Liver (tissue), 9 donors: ENCODE measurements around the gene ENOX1. TPM values are rescaled to one million over a fixed set of nuclear protein-coding genes. Genes with fewer than 3 reads are reported as not detected.

Experiments
- DNase-seq: peaks from one replicate; pipeline ENCODE4 v3.0.0-alpha.2; 2017; ENCODE audit warnings: low spot score
- H3K27ac ChIP-seq, 2 donors: one replicate each; pipeline ENCODE4 v1.7.0; 2013; ENCODE audit warnings: inconsistent platforms in 2 of 2, low read length in 2 of 2, control low read depth in 1 of 2, low read depth in 1 of 2, mild to moderate bottlenecking in 1 of 2
- H3K27me3 ChIP-seq, 4 donors: one replicate each; pipeline versions ENCODE4 v1.6.1 to v1.7.0; 2013; ENCODE audit warnings: low read length in 3 of 4, inconsistent platforms in 1 of 4, mild to moderate bottlenecking in 1 of 4, moderate library complexity in 1 of 4; ENCODE audit not compliant: control insufficient read depth in 4 of 4, insufficient read depth in 4 of 4
- H3K36me3 ChIP-seq, 4 donors: one replicate each; pipeline versions ENCODE4 v1.6.1 to v1.7.0; 2013; ENCODE audit warnings: low read length in 3 of 4, mild to moderate bottlenecking in 3 of 4, low read depth in 1 of 4, moderate library complexity in 1 of 4; ENCODE audit not compliant: control insufficient read depth in 4 of 4, insufficient read depth in 3 of 4
- H3K4me1 ChIP-seq, 4 donors: one replicate each; pipeline versions ENCODE4 v1.6.1 to v1.7.0; 2013; ENCODE audit warnings: low read length in 3 of 4, mild to moderate bottlenecking in 3 of 4, moderate library complexity in 1 of 4; ENCODE audit not compliant: control insufficient read depth in 4 of 4, insufficient read depth in 4 of 4
- H3K4me3 ChIP-seq, 3 donors: one replicate each; pipeline versions ENCODE4 v1.6.1 to v1.7.0; 2013; ENCODE audit warnings: low read length in 3 of 3, control low read depth in 1 of 3, low read depth in 1 of 3, mild to moderate bottlenecking in 1 of 3
- H3K9ac ChIP-seq, 2 donors: one replicate each; pipeline ENCODE4 v1.7.0; 2013; ENCODE audit warnings: low read length in 2 of 2, mild to moderate bottlenecking in 2 of 2, moderate library complexity in 2 of 2, control low read depth in 1 of 2, low read depth in 1 of 2
- H3K9me3 ChIP-seq, 4 donors: one replicate each; pipeline versions ENCODE4 v1.6.1 to v1.7.0; 2013; ENCODE audit warnings: low read length in 3 of 4; ENCODE audit not compliant: control insufficient read depth in 4 of 4
- EGR1 ChIP-seq, 2 donors: IDR thresholded peaks; 2 replicates each; pipeline ENCODE4 v1.6.1; 2016 to 2018; ENCODE audit warnings: antibody characterized with exemption in 2 of 2, low read depth in 2 of 2
- FOXA1 ChIP-seq: IDR thresholded peaks from 2 replicates; pipeline ENCODE4 v1.6.1; 2016; ENCODE audit warnings: antibody characterized with exemption
- FOXA2 ChIP-seq: IDR thresholded peaks from 2 replicates; pipeline ENCODE4 v1.6.1; 2016; ENCODE audit warnings: antibody characterized with exemption
- HNF4A ChIP-seq, 2 donors: conservative IDR thresholded peaks; 2 replicates each; pipeline ENCODE4 v1.6.1; 2016; ENCODE audit warnings: antibody characterized with exemption in 2 of 2, mild to moderate bottlenecking in 2 of 2
- HNF4G ChIP-seq: IDR thresholded peaks from 2 replicates; pipeline ENCODE4 v1.6.1; 2016; ENCODE audit warnings: antibody characterized with exemption
- JUND ChIP-seq, 2 donors: IDR thresholded peaks; 2 replicates each; pipeline ENCODE4 v1.6.1; 2016; ENCODE audit warnings: antibody characterized with exemption in 2 of 2
- NR2F2 ChIP-seq: IDR thresholded peaks from 2 replicates; pipeline ENCODE4 v1.6.1; 2016; ENCODE audit warnings: antibody characterized with exemption
- RAD21 ChIP-seq, 2 donors: IDR thresholded peaks; 2 replicates each; pipeline ENCODE4 v1.6.1; 2016; ENCODE audit warnings: antibody characterized with exemption in 2 of 2, mild to moderate bottlenecking in 2 of 2
- RXRA ChIP-seq, 2 donors: IDR thresholded peaks; 2 replicates each; pipeline ENCODE4 v1.6.1; 2017 to 2018; ENCODE audit warnings: antibody characterized with exemption in 2 of 2, mild to moderate bottlenecking in 1 of 2
- SP1 ChIP-seq: IDR thresholded peaks from 2 replicates; pipeline ENCODE4 v1.6.1; 2018; ENCODE audit warnings: antibody characterized with exemption, mild to moderate bottlenecking
- TAF1 ChIP-seq: conservative IDR thresholded peaks from 2 replicates; pipeline ENCODE4 v1.6.1; 2016; ENCODE audit warnings: antibody characterized with exemption, mild to moderate bottlenecking
- YY1 ChIP-seq: IDR thresholded peaks from 2 replicates; pipeline ENCODE4 v1.6.1; 2016; ENCODE audit warnings: antibody characterized with exemption, mild to moderate bottlenecking
- WGBS: extraction: QIAGEN DNeasy Blood & Tissue Kit; methylation state at CpG from one replicate; pipeline ENCODE4 v1.1.7; 2013; 5-methylcytosine and 5-hydroxymethylcytosine counted together
- polyA plus RNA-seq, 2 donors: library from polyadenylated mRNA; stranded (reverse) in 1 of 2; unstranded in 1 of 2; fragments of 200-250 nt in 1 of 2; fragments of >200 nt in 1 of 2; fragmentation: Nextera tagmentation in 1 of 2; extraction: Ambion mirVana in 1 of 2; gene quantifications; one replicate each; pipeline versions ENCODE4 v1.2.1 to v1.2.3, GENCODE V29; 2013 to 2015
- total RNA-seq, 2 donors: library from RNA; depleted of rRNA; stranded (reverse); fragments of >200 nt; gene quantifications; one replicate each; pipeline ENCODE4 v1.2.3, GENCODE V29; 2014
- TF ChIP-seq, protein P1 (sequence below): fragments of 150-350 bp; IDR thresholded peaks from 2 replicates; pipeline ENCODE4 v1.5.1; 2017; ENCODE audit warnings: improper control_type of control experiment, low read depth, low read length; ENCODE audit not compliant: missing input control
- TF ChIP-seq, protein P2 (sequence below): IDR thresholded peaks from 2 replicates; pipeline ENCODE4 v1.6.1; 2016; ENCODE audit warnings: antibody characterized with exemption
- TF ChIP-seq, protein P3 (sequence below): IDR thresholded peaks from 2 replicates; pipeline ENCODE4 v1.6.1; 2016; ENCODE audit warnings: antibody characterized with exemption, mild to moderate bottlenecking
- TF ChIP-seq, protein P4 (sequence below): IDR thresholded peaks from 2 replicates; pipeline ENCODE4 v1.6.1; 2016; ENCODE audit warnings: antibody characterized with exemption
- donor health status: healthy.
- donor health status: healthy.
- donor health status: healthy.
- donor health status: healthy.
- donor health status: healthy.

Gene ENOX1
- total and polyA plus RNA-seq, 4 donors: 0.02 to 0.33 (median 0.08) TPM; not detected in 1

DNA sequence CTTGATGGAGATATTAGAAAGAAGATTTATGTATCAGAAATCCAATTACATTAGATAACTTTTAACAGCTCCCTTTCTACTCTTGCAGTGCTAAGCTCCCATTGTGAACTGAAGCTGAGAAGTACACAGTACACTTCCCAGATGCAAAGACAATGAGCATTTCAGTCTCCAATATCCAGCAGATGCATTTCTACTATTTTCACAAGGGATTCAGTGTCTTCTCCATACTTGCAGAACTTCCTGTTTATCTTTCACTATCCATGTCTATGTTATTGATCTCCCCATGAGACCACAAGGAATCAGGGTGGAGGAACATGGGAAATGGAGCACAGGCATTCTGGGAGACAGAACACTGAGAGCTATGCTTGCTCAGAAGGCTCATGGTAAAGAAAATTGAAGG, 207.5 kb downstream of the ENOX1 start (continued):
- TF ChIP-seq, protein P1, sequence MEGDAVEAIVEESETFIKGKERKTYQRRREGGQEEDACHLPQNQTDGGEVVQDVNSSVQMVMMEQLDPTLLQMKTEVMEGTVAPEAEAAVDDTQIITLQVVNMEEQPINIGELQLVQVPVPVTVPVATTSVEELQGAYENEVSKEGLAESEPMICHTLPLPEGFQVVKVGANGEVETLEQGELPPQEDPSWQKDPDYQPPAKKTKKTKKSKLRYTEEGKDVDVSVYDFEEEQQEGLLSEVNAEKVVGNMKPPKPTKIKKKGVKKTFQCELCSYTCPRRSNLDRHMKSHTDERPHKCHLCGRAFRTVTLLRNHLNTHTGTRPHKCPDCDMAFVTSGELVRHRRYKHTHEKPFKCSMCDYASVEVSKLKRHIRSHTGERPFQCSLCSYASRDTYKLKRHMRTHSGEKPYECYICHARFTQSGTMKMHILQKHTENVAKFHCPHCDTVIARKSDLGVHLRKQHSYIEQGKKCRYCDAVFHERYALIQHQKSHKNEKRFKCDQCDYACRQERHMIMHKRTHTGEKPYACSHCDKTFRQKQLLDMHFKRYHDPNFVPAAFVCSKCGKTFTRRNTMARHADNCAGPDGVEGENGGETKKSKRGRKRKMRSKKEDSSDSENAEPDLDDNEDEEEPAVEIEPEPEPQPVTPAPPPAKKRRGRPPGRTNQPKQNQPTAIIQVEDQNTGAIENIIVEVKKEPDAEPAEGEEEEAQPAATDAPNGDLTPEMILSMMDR: no peak

DNA sequence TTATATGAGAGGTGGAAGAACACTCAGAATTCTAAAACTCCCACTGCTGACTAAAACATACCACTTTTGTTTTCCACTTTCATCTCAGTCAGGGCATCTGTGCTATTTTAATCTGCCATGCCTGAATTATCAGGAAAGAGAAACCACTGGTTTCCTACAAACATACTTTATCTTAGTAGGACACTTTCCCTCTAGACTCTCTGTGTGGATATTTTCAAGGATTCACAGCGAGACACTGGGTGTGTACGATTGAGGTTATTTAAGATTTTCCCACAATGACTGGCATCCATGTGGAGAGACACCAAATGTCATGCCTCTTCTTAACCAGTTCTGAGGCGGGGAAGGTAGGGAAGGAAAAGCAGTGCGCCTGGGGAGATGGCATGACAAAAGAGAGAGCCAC, 212.2 kb downstream of the ENOX1 start:
- WGBS: 79% methylated on average over 4 of the region's 4 CpGs
- H3K9me3 ChIP-seq: no peaks in the 10 kb centered on the region
- no peak for DNase-seq
- TF ChIP-seq EGR1 (IDR thresholded peaks at IDR 0.05; ENCODE audit: low read depth in 2 of 2): no peak
- no peak for TF ChIP-seq JUND (IDR thresholded peaks at IDR 0.05)
- no peak for TF ChIP-seq NR2F2
- no peak for TF ChIP-seq FOXA1
- no peak for TF ChIP-seq HNF4G
- no peaks in the 10 kb centered on the region for H3K4me1 ChIP-seq
- H3K36me3 ChIP-seq: no peaks in the 10 kb centered on the region
- no peaks in the 10 kb centered on the region for H3K27me3 ChIP-seq
- H3K9ac ChIP-seq: no peak overlapping the region
- no peak overlapping the region for H3K4me3 ChIP-seq
- H3K27ac ChIP-seq: no peak overlapping the region

DNA sequence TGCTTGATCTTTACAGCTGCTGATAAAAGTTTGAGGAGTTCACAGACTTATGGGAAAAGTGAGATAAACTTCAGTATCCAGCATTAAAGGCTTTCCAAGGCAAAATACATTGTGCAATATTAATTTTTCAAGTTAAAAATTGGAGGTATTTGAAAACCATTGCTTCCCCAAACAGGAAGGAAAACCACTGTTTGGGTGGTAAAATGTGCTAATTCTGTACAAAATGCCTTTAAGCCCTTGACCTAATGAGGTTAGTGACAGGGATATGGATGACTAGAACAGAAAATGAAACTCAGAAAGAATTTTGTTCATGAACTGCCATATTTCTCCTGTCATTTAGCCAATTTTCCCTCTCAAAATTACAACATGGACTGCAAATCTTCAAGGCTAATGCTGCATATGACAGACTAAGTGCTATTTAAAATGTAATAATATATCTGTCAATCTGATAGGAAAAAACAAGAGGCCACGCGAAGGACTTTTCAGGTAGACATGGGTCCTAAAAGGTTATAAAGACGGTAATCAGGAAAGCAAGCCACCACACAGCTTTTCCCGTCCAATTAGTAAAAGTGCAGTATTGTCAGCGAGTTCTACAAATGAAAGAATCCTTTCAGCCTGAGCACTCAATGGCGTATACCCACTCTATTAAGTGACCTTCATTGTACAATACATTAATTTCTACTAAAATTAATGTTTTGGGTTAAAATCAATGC, 212.8 kb downstream of the ENOX1 start:
- H3K9me3 ChIP-seq: no peaks in the 10 kb centered on the region
- no peaks in the 10 kb centered on the region for H3K36me3 ChIP-seq
- no peak for DNase-seq
- H3K27ac ChIP-seq: no peak overlapping the region
- H3K9ac ChIP-seq: no peak overlapping the region
- TF ChIP-seq YY1: no peak
- TF ChIP-seq EGR1 (IDR thresholded peaks at IDR 0.05; ENCODE audit: low read depth in 2 of 2): no peak
- no peak for TF ChIP-seq HNF4G
- no peak for TF ChIP-seq FOXA2
- TF ChIP-seq RXRA (IDR thresholded peaks at IDR 0.05): no peak
- TF ChIP-seq NR2F2: no peak
- no peak for TF ChIP-seq HNF4A (conservative IDR thresholded peaks at IDR 0.05)
- WGBS: 89% methylated on average over 6 of the region's 6 CpGs
- peaks cover 0 to 5% (median 0%) of the 10 kb centered on the region in 4 donors for H3K27me3 ChIP-seq
- no peaks in the 10 kb centered on the region for H3K4me1 ChIP-seq
- H3K4me3 ChIP-seq: no peak overlapping the region

DNA sequence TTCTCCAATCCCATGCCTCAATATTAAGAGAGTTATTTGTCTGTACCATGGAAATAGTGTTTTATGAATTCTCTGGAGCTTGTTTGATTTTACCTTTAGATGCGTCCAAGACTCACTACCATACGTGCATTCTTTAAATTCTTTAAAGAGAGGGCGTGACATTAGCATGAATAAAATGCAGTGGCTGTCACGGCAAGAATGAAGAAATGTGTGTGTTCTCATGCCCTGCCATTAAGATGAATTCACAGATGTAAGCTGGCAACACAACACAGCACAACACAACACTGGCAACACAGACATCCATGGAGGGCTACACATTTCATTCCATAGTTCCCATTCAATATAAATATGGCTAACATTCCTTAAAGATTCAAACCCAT, 213.4 kb downstream of the ENOX1 start:
- Histone ChIP-seq H3K27me3 (peaks cover 0 to 5% (median 0%) of the 10 kb centered on the region in 4 donors), H3K36me3 (no peaks in the 10 kb centered on the region), H3K27ac (no peak overlapping the region), H3K4me3 (no peak overlapping the region), H3K4me1 (no peaks in the 10 kb centered on the region), H3K9me3 (no peaks in the 10 kb centered on the region), H3K9ac (no peak overlapping the region)
- DNase-seq: no peak
- WGBS: 58% methylated on average over 4 of the region's 4 CpGs
- TF ChIP-seq HNF4A (conservative IDR thresholded peaks at IDR 0.05) (no peak), RXRA (IDR thresholded peaks at IDR 0.05) (no peak), SP1 (no peak), JUND (IDR thresholded peaks at IDR 0.05) (no peak), TAF1 (no peak), HNF4G (no peak), YY1 (no peak), RAD21 (IDR thresholded peaks at IDR 0.05) (no peak), NR2F2 (no peak), FOXA1 (no peak)
- TF ChIP-seq, protein P2, sequence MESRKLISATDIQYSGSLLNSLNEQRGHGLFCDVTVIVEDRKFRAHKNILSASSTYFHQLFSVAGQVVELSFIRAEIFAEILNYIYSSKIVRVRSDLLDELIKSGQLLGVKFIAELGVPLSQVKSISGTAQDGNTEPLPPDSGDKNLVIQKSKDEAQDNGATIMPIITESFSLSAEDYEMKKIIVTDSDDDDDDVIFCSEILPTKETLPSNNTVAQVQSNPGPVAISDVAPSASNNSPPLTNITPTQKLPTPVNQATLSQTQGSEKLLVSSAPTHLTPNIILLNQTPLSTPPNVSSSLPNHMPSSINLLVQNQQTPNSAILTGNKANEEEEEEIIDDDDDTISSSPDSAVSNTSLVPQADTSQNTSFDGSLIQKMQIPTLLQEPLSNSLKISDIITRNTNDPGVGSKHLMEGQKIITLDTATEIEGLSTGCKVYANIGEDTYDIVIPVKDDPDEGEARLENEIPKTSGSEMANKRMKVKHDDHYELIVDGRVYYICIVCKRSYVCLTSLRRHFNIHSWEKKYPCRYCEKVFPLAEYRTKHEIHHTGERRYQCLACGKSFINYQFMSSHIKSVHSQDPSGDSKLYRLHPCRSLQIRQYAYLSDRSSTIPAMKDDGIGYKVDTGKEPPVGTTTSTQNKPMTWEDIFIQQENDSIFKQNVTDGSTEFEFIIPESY: no peak
- TF ChIP-seq, protein P3, sequence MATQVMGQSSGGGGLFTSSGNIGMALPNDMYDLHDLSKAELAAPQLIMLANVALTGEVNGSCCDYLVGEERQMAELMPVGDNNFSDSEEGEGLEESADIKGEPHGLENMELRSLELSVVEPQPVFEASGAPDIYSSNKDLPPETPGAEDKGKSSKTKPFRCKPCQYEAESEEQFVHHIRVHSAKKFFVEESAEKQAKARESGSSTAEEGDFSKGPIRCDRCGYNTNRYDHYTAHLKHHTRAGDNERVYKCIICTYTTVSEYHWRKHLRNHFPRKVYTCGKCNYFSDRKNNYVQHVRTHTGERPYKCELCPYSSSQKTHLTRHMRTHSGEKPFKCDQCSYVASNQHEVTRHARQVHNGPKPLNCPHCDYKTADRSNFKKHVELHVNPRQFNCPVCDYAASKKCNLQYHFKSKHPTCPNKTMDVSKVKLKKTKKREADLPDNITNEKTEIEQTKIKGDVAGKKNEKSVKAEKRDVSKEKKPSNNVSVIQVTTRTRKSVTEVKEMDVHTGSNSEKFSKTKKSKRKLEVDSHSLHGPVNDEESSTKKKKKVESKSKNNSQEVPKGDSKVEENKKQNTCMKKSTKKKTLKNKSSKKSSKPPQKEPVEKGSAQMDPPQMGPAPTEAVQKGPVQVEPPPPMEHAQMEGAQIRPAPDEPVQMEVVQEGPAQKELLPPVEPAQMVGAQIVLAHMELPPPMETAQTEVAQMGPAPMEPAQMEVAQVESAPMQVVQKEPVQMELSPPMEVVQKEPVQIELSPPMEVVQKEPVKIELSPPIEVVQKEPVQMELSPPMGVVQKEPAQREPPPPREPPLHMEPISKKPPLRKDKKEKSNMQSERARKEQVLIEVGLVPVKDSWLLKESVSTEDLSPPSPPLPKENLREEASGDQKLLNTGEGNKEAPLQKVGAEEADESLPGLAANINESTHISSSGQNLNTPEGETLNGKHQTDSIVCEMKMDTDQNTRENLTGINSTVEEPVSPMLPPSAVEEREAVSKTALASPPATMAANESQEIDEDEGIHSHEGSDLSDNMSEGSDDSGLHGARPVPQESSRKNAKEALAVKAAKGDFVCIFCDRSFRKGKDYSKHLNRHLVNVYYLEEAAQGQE: no peak
- TF ChIP-seq, protein P4, sequence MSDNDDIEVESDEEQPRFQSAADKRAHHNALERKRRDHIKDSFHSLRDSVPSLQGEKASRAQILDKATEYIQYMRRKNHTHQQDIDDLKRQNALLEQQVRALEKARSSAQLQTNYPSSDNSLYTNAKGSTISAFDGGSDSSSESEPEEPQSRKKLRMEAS: no peak
- TF ChIP-seq, protein P1: no peak
